NCI-H345 (cell line): ENCODE measurements around the gene PPP6R3.
A peak's percentile ranks its signal among the peaks of the same experiment; 100 is the strongest.
"Not testable (repeated sequence)": the region's sequence is repeated elsewhere in the genome, so short reads cannot be mapped to it uniquely, and the experiment has no call there.

Source experiments
- DNase-seq: peaks from one replicate; lab custom pipeline; 2025; lab: John Stamatoyannopoulos, UW

Gene PPP6R3

GRCh38 chr11:68601147-68601546 is 140.6 kb downstream of the PPP6R3 start:
- DNase-seq, result no peak

DNA sequence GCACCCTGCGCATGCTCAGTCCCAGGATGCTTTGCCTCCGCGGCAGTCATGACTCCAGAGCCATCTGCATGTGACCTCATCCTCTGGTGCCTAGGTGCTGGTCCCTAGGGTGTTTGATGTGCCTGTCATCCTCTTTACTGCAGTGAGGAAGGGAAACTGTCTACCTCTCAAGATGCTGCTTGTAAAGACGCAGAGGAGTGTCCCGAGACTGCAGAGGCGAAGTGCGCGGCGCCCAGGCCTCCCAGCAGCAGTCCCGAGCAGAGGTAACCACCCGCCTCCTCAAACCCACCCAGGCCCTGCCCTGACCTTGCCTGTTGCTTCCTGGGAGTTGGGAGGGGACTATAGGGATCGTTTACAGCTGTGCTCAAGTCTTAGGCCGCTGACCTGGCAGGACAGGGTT is 149.2 kb downstream of the PPP6R3 start:
- no peak for DNase-seq

- DNase-seq, result no peak
Measured at GRCh38 chr11:68610452-68611116, 150.0 kb downstream of the PPP6R3 start.

GRCh38 chr11:68615657-68616056 is 155.1 kb downstream of the PPP6R3 start:
- no peak for DNase-seq

DNA sequence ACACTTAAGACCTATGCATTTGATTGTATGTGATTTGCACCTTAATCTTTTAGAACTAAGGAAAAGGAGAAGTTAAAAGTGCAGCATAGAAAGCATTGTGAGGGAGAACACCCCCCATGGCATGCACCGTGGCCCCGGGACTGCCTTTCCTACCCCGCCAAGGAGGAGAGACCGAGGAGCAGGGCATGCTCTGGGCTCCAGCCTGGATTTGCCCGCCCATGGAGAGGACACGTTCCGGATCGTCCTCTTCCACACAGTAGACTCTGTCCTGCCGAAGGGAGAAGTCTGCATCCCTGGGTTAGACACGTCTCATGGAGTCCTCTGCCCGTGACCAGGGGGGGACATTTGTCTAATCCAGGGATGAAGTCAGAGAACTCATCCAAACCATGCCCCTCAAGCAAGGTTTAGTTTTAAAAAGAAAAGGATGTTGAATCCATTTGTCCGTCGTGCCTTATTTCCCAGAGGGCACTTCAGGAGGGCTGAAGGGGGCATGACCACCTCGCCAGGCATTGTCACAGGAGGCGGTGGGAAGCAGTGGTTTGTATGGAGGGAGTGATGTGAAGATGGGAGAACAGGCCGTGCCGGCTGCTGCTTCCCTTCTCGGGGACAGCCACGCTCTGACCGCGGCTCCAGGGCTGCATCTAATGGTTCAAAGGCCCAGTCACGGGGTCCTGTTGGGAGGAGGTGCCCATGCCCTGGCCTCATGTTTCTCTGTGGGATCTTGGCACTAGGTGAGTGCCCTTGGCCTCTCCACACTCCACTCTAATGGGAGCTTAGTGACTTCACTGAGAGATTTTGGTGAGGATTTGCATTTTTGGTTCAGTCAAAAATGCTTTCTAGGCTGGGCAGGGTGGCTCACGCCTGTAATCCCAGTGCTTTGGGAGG is 157.6 kb downstream of the PPP6R3 start:
- DNase-seq, result no peak

DNA sequence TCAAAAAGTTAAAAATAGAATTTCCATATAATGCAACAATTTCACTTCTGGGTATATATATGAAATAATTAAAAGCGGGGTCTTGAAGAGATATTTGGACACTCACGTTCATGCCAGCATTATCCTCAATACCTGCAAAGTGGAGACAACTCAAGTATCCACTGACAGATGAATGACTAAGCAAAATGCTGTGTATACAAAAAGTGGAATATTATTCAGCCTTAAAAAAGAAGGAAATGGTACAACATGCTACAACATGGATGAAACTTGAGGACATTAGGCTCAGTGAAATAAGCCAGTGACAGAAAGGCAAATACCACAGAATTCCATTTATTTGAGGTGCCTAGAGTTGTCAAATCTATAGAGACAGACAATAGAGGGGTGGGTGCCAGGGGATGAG is 161.3 kb downstream of the PPP6R3 start:
- DNase-seq, result no peak

GRCh38 chr11:68623706-68624105 is 163.2 kb downstream of the PPP6R3 start:
- DNase-seq, result not testable (repeated sequence)

DNA sequence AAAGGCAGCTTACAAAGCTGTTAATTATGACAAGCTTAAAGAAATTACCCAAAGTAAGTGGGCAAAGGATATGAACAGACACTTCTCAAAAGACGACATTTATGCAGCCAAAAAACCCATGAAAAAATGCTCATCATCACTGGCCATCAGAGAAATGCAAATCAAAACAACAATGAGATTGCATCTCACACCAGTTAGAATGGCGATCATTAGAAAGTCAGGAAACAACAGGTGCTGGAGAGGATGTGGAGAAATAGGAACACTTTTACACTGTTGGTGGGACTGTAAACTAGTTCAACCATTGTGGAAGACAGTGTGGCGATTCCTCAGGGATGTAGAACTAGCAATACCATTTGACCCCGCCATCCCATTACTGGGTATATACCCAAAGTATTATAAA is 164.5 kb downstream of the PPP6R3 start:
- not testable (repeated sequence) for DNase-seq

DNA sequence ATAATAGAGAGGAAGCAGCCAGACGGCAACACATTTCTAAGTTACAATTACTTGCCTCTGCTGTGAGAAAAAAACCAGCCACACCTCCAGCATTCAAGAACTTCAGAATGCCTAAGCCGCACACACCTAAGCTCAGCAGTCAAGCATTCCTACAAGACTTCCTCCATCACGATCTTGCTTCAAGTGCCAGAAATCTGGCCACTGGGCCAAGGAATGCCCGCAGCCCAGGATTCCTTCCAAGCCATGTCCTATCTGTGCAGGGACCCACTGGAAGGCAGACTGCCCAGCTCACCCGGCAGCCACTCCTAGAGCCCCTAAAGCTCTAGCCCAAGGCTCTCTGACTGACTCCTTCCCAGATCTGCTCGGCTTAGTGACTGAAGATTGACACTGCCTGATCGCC is 165.7 kb downstream of the PPP6R3 start:
- DNase-seq, result not testable (repeated sequence)

DNA sequence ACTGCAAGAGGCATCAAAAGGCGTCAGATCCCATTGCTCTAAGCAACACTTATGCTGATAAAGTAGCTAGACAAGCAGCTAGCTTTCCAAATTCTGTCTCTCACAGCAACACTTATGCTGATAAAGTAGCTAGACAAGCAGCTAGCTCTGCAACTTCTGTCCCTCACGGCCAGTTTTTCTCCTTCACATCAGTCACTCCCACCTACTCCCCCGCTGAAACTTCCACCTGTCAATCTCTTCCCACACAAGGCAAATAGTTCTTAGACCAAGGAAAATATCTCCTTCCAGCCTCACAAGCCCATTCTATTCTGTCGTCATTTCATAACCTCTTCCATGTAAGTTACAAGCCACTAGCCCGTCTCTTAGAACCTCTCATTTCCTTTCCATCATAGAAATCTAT is 168.3 kb downstream of the PPP6R3 start:
- DNase-seq, result not testable (repeated sequence)

DNA sequence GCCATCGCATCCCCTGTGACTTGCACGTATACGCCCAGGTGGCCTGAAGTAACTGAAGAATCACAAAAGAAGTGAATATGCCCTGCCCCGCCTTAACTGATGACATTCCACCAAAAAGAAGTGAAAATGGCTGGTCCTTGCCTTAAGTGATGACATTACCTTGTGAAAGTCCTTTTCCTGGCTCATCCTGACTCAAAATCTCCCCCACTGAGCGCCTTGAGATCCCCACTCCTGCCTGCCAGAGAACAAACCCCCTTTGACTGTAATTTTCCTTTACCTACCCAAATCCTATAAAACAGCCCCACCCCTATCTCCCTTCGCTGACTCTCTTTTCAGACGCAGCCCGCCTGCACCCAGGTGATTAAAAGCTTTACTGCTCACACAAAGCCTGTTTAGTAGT is 171.8 kb downstream of the PPP6R3 start:
- DNase-seq, result not testable (repeated sequence)

DNA sequence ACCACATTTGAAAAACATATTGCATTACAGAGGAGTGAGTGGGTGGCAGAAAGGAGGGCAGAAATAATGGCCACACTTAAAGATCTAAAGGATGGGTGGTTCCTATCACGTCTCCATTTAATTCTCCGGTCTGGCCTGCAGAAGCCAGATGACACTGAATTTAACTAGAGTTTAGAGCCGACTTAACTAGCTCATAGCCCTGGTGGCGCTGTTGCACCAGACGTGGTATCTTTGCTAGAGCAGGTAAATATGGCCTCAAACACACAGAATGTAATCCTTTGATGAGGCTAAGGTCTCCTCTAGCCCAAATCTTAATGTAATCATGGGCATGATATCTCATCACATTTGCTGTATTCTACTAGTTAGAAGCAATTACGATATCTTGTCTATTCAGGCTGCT is 172.2 kb downstream of the PPP6R3 start:
- DNase-seq, result peak; percentile 53

DNA sequence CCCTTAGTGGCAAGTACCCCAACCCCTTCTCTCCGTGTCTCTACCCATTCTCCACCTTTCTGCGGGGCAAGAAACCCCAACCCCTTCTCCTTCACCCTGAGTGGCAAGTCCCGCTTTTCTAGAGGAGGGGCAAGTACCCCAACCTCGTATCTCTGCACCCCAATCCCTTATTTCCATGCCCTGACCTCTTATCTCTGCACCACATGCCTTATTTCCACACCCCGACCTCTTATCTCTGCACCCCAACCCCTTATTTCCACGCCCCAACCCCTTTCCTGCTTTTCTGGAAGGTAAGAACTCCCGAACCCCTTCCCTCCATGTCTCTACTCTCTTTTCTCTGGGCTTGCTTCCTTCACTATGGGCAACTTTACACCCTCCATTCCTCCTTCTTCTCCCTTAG is 174.1 kb downstream of the PPP6R3 start:
- not testable (repeated sequence) for DNase-seq

DNA sequence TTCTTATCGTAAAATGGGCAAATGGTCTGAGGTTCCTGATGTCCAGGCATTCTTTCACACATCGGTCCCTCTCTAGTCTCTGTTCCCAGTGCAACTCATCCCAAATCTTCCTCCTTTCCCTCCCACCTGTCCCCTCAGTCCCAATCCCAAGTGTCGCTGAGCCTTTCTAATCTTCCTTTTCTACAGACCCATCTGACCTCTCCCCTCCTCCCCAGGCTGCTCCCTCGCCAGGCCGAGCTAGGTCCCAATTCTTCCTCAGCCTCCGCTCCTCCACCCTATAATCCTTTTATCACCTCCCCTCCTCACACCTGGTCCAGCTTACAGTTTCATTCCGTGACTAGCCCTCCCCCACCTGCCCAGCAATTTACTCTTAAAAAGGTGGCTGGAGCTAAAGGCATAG is 174.6 kb downstream of the PPP6R3 start:
- not testable (repeated sequence) for DNase-seq

- not testable (repeated sequence) for DNase-seq
Measured at GRCh38 chr11:68635883-68636282, 175.3 kb downstream of the PPP6R3 start.

DNA sequence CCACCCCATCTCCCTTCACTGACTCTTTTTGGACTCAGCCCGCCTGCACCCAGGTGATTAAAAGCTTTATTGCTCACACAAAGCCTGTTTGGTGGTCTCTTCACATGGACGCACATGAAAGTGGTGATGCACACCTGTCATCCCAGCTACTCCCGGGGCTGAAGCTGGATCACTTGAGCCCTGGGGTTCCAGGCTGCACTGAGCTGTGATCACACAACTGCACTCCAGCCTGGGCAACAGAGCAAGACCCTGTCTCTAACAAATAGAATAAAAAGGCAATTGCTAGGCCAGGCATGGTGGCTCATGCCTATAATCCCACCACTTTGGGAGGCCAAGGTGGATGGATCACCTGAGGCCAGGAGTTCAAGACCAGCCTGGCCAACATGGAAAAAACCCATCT is 178.8 kb downstream of the PPP6R3 start:
- not testable (repeated sequence) for DNase-seq

DNA sequence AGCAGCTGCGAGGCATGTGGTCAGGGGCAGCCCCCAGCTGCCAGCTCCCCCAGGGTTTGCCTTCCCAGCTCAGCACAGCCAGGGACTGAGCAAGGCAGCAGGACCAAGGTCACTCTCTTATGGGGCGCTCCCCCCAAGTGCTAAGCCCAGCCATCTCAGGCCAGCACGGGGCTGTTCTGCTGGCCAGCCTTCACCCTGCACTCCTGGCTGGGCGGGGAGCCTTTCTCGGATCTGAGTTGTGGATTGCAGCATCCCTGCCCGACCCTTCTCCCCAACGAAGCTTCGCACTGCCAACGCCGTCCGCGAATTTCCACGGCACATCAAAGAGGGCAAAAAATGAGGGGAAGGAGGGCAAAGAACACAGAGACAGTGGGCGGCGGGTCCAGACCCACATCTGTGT is 181.3 kb downstream of the PPP6R3 start:
- no peak for DNase-seq

GRCh38 chr11:68643585-68643984 is 183.0 kb downstream of the PPP6R3 start:
- DNase-seq, result no peak

DNA sequence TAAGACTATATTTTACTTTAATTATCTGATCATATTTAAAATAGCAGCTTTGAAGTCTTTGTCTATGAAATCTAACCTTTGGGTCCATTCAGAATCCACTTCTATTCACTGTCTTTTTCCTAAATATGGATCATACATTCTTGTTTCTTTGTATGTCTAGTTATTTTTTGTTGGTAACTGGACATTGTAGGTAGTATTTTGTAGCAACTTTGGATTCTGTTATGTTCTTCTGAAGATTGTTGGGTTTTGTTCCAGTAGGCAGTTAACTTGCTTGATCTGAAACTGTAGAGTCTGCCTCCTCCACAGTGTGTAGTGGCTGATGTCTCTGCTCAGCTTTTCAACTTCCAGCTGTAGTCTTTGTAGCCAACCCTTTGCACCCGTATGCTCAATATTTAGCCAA is 186.3 kb downstream of the PPP6R3 start:
- no peak for DNase-seq

- no peak for DNase-seq
Measured at GRCh38 chr11:68649851-68650555, 189.5 kb downstream of the PPP6R3 start.

DNA sequence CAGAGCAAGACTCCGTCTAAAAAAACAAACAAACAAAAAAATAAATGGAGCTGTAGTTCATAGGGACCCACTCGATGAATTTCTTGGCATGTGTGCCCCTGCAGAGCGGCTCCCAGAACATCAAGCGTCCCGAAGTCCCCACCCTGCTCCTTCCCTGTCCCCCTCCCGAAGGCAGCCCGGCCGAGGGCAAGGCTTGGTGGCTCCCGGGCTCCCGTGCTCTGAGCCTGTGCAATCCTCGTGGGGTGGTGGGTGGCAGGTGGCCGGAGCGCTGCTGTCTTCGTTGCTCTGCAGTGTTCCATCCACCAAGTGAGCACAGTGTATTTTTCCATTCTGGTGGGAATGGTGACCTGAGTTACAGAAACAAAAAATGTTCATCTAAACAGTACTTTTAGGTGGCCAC is 190.2 kb downstream of the PPP6R3 start:
- no peak for DNase-seq

DNA sequence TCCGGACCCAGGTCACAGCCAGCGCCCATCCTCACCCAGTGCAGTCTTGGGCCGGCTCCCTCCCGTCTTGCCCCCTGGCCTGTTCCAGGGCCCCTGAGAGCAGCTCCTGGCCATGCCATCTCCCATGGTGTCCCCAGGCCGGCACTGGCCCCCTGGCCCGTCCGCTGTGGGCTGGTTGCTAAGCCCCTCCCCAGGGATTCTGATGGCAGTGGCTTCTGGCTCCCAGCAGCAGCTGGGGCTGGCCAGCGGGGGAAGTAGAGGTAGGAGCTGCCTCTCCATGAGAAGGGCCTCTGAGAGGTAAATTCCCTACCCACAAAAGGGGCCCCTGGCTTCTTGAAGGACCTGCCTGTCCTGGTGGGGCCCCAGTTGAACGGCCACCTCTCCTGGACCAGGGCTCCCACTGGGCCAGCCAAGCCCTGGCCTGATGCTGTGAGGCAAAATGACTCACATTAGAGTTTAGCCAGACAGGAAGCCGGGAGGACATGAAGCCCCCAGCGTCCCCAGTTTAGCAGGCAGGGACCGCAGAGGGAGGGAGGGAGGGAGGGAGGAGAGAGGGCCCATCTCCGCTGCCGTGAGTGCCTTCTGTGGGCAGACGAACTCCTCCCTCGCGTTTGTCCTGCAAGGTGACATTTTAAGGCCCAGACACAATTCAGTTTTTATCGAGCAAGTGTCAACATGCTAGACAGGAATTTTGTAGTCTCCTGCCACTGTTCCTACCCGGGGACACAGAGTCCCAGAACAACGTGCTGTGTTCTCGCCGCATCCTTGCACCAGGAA is 190.8 kb downstream of the PPP6R3 start:
- no peak for DNase-seq
